GM18951 (cell line): ENCODE data around the gene SFPQ.
A peak's percentile ranks its signal among the peaks of the same experiment; 100 is the strongest.
"Not testable (repeated sequence)": the region's sequence is repeated elsewhere in the genome, so short reads cannot be mapped to it uniquely, and the experiment has no call there.

Experiments
- POLR2A ChIP-seq: IDR thresholded peaks from 4 replicates; pipeline ENCODE4 v1.6.1; 2011; ENCODE audit warnings: mild to moderate bottlenecking; ENCODE audit not compliant: insufficient read length, insufficient read depth; ENCODE audit errors: extremely low read depth
- in situ Hi-C: fragments of 300-500 bp; cut with MboI; formaldehyde crosslinking; loops from one replicate; pipeline ENCODE4 v1.12.0; 2022; ENCODE audit warnings: low sequenced_read_pairs, mixed read lengths, inconsistent platforms; ENCODE audit not compliant: unreplicated experiment

SFPQ gene

DNA sequence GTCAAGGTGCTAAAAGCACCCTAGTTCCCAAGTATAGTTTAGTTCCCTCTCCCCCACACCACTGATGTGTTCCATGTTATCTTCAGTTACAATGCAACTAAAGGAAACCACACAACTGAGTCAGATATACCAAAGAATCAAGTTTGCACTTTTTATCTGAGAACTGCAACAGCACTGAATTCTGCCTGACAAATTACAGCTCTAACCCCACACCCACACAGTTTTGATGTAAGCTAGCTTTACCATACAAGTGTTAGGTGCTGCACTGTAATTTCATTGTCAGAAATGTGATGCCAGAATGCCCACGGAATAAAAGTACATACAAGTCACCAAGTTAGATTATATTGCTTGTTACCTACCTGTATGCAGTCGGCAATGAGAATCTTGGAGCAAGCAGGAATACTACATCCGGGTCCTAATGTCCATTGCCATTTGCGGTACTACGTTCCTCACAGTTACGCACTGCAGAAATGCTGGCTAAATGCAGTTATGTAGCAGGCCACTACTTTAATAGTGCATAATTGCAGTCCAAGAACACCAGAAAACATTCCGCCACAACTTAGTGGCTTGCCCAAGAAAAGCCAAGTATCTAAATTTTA, 12.1 kb downstream of the SFPQ start:
- no peak for TF ChIP-seq POLR2A
- in situ Hi-C loops = no loop called here

DNA sequence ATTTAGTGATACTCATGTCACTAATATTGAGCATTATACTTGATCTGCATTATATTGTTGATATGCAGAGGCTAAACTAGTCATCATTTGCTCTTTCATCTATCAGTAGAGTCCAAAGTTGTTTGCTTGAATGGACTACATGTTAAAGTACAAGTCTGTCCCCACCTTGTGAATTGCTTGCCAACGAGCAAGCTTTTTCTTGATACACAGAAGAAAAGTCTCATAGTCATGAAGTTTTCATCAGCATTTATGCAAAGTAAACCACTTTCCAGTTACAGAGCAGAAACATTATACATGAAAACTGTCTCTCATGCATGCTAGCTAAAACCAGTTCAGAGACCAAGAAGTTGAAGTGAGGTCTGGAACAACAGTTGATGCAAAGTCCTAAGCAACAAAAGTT, 13.0 kb downstream of the SFPQ start:
- in situ Hi-C loops = no loop called here
- TF ChIP-seq POLR2A = no peak

DNA sequence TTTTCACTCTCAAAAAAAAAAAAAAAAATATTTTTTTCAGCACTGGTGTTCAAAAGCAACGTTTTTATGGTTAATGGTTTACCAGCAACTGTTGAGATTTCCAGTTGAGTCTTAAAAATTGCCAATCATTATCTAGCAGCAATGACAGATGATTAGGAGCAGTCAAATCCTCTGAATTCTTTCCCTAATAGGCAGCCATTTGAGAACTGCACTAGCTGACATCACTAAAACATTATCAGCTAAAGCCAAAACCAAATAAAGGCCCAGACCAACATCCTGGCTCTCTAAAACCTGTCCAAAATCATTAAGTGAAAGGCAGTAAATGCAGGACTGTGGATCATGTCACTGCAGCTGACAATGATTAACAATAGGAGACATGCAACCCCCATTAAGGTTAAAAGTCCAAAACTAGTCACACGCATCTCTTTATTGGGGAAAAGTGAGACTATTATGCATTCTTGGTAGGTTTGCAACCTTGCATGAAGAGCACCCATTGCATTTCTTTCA, 14.0 kb downstream of the SFPQ start:
- in situ Hi-C loops = no loop called here
- TF ChIP-seq POLR2A = no peak

DNA sequence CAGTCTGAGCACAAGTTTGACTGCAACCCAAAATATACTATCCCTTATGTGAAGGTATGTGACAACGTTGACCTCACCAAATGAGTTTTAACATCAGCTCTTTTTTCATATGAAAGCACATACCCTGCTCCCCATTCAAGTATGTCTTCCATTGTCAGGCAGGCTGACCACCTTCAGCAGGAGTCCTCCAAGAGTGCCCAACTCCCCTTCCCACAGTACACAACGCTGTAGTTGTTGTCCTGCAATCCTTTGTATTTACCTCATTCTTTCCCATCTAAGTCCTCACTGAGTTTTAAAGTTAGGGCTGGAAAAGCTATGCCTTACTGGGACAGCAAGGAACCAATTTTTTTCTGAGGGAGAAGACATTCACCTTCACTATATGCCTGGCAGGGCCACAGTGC, 14.7 kb downstream of the SFPQ start:
- peak; percentile 31 for TF ChIP-seq POLR2A
- in situ Hi-C loops = no loop called here

DNA sequence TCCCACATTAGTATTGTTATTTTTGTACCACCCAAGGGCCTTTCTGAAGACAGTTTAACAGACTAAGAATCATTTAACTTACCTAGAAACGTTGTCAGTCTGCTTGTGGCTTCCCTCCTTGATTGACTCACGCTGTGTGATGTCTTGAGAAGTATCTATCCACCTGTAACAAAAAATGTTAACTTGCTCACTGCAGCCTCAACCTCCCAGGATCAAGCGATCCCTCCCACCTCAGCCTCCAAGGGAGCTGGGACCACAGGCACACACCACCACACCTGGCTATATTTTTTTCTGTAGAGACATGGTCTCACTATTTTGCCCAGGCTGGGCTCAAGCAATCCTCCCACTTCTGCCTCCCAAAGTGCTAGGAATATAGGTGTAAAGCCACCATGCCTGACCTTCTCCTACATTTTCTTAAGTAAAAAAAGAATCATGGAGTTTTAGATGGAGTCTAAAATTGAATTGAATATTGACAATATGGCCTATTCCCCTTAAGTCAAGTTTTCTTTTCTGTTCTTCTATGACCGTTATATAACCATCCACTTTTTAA, 15.6 kb downstream of the SFPQ start:
- in situ Hi-C loops = no loop called here
- TF ChIP-seq POLR2A = no peak

DNA sequence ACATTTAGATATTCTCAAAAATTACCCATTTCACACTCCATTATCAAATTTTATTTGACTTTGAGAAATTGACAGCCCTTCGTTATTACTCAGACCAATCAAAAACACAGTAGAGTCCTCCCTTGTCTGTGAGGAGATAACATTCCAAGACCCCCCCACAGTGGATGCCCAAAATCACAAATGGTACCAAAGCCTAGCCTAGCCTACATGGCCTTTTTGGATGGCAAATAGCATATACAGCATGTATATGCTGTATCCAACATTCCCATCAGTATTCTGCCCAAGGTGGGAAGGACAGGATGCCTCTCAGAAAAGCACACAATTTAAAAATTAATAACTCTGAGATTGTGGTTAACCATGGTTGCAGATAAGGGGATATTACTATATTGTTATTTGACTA, 17.3 kb downstream of the SFPQ start:
- in situ Hi-C loops = no loop called here
- no peak for TF ChIP-seq POLR2A

DNA sequence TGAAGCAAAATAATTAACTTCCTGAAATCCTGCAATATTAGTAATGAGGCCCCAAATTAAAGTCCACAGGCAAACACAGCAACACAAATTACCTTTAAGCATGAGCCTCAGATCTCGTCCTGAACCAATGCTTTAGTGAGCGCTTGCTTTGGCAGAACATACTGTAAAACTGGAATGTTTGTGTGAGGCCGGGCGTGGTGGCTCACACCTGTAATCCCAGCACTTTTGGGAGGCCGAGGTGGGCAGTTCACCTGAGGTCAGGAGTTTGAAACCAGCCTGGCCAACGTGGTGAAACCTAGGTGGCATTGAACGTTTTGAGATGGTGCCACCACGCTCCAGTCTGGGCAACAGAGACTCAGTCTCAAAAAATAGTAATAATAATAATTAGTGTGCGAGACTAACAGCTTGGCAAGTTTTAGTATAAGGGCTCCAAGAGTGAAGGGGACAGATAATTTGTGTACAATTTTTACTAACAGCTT, 17.8 kb downstream of the SFPQ start:
- in situ Hi-C loops = no loop called here
- peak; percentile 4 for TF ChIP-seq POLR2A

DNA sequence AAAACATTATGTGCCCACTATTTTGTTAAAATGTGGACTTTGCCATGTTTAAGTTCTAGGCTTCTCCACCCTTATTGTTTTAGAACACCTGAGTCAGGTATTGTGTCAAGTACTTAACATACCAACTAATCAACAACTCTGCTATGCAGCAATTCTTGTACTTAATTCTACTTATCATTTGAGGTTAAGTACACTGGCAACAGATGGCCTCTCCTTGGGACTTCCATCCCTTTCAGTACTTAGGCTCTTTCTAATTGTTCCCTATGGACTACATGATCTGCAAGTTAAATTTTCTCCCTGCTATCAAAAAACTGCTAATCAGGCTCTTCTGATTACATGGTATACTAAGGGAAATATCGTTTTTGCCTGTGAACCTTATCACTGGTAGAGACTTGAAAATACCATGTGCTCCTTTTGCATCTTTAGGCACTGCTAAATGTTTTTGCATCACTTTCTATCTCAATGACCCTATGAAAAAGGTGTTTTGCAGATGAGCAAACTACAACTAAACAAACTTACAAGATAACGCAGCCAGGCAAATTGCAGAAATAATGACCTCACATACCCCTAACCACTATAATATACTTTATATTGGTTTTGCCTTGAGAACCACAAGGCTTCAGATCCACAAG, 18.9 kb downstream of the SFPQ start:
- in situ Hi-C loops = no loop called here
- no peak for TF ChIP-seq POLR2A

DNA sequence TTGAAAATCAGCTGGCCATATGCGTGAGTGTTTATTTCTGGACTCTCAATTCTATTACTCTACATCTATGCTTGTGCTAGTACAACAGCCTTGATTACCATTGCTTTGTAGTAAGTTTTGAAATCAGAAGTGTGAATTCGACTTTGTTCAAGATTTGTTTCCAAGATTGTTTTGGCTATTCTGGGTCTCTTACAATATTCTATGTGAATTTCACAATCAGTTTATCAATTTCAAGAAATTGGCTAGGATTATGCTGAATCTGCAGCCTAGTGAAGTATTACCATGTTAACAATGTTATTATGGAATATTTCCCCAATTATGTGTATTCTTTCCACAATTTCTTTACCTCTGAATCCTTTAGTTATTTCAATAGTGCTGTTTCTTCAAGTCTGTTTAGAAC, 19.5 kb downstream of the SFPQ start:
- no peak for TF ChIP-seq POLR2A
- in situ Hi-C loops = no loop called here

DNA sequence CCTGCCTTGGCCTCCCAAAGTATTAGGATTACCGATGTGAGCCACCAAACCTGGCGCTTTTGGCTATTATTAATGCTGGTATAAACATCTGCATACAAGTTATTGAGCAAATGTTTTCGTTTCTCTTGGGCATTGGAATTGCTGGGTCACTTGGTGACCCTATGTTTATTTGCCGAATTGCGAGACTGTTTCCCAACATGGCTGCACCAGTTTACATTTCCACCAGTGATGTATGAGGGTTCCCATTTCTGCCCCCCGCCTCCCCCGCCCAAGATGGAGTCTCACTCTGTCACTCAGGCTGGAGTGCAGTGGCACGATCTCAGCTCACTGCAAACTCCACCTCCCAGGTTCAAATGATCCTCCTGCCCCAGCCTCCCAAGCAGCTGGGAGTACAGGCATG, 20.9 kb downstream of the SFPQ start:
- in situ Hi-C loops = no loop called here

DNA sequence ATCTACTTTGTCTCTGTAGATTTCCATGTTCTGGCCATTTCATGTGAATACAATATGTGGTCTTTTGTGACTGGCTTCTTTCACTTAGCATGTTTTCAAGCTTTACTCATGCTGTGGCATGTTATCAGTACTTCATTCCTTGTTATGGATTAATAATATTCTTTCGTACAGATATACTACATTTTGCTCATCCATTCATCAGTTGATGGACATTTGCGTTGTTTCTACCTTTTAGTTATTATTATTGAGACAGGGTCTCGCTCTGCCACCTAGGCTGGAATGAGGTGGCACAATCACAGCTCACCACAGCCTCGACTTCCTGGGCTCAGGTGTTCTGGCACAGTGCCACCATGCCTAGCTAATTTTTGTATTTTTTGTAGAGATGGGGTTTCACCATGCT, 21.4 kb downstream of the SFPQ start:
- in situ Hi-C loops = no loop called here
- no peak for TF ChIP-seq POLR2A

More for the DNA sequence above, 20.9 kb downstream of the SFPQ start:
- TF ChIP-seq POLR2A = no peak

DNA sequence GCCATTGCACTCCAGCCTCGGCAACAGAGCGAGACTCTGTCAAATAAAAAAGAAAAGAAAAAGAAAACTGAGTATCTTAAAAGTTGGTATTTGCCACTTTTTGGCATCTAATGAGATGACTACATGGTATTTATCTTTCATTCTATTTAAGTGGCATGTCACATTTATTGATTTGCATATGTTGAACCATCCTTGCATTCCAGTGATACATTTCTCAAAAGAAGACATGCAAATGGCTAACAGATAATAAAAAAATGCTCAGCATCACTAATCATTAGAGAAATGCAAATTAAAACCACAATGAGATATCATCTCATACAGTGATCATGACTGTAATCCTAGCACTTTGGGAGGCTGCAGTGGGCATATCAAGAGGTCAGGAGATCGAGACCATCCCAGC, 28.1 kb downstream of the SFPQ start:
- TF ChIP-seq POLR2A = no peak
- in situ Hi-C loops = no loop called here

DNA sequence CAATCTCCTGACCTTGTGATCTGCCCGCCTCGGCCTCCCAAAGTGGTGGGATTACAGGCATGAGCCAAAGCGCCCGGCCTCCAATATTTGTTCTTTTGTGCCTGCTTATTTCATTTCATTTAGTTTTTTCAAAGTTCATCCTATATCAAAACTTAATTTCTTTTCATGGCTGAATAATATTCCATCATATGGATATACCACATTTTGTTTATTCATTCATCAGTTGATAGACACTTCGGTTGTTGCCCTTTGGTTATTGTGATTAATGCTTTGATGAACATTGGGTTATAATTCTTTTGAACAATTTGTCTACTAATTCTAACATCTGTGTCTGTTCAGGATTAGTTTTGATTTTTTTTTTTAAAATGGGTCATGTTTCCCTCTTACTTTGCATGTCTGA, 41.7 kb downstream of the SFPQ start:
- in situ Hi-C loops = no loop called here
- TF ChIP-seq POLR2A = no peak

DNA sequence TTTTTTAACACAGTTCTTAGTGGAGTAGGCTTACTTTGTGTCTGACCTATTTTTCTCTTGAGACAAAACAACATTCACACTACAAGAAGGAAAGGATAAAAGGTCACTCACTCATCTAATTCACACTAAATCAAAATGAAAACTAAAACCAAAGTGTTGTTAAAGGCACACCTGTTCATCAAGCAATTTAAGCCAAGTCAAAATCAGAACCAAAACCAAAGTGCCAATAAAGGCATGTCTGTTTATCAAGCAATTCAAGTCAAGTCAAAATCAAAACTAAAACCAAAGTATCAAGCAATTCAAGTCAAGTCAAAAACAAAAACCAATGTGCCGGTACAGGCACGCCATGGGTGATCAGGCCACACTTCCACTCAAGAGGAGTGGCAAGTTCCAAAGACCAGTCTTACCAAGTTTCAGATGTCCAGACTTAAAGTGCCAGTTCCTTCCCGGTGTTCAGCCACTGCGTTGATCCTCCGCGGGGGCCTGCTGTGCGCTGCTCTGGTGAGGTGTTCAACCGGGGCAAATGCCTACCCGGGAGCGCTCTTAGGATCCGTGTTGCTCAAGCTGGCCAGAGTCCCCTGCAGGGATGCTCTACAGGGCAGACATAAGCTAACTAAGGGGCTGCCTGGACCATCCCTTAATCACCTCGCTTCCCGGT, 46.9 kb downstream of the SFPQ start:
- in situ Hi-C loops = not testable (repeated sequence)
